ENCODE measurements around the gene OR4N2.
"Not testable (repeated sequence)": the region's sequence is repeated elsewhere in the genome, so short reads cannot be mapped to it uniquely, and the experiment has no call there.

- TF ChIP-seq CTCF (IDR thresholded peaks at IDR 0.05); EP300 (IDR thresholded peaks at IDR 0.05); POLR2A (IDR thresholded peaks at IDR 0.05; ENCODE audit: low read depth); POLR2AphosphoS5 (IDR thresholded peaks at IDR 0.05): not testable (repeated sequence)
These were observed 17.7 kb upstream of the OR4N2 start for GRCh38 chr14:19785848-19786247.

Data from esophagus muscularis mucosa (tissue), 4 donors.